IMR-90 (cell line): ENCODE results near the gene CCNQ. TPM values are rescaled to one million over a fixed set of nuclear protein-coding genes. Genes with fewer than 3 reads are reported as not detected.

Experiments used
- ATAC-seq: fragments of 200-7000 bp; cut with Tn5 transposase; 2 replicates; pipeline ENCODE4 v1.9.1; 2020; ENCODE audit warnings: low read depth, mild to moderate bottlenecking, moderate library complexity
- BruUV-seq: library from RNA; stranded (reverse); fragments of 400-500 nt; replicated peaks from 2 replicates; lab custom pipeline; 2021; lab: Mats Ljungman, UMichigan
- CTCF ChIA-PET: fragments of 300-600 bp; formaldehyde crosslinking; extraction: SDS; loops from one replicate; lab custom pipeline; 2021; ENCODE audit warnings: antibody characterized with exemption; lab: Yijun Ruan, JAX
- POLR2A ChIA-PET: fragments of 300-600 bp; sonication (Branson Sonifier 250); formaldehyde crosslinking; loops from one replicate; lab custom pipeline; 2022; ENCODE audit warnings: antibody characterized with exemption; ENCODE audit not compliant: unreplicated experiment; lab: Charles Lee
- DNase-seq: peaks from one replicate; pipeline ENCODE4 v3.0.0; 2013
- H2AFZ ChIP-seq: replicated peaks from 2 replicates; pipeline ENCODE3; 2013; ENCODE audit warnings: low read length, mild to moderate bottlenecking; ENCODE audit not compliant: poor library complexity
- H2AK5ac ChIP-seq: 2 replicates; pipeline ENCODE4 v1.6.1; 2013; ENCODE audit warnings: low read depth, low read length, inconsistent platforms
- H2AK9ac ChIP-seq: replicated peaks from 2 replicates; pipeline ENCODE3; 2013; ENCODE audit warnings: mild to moderate bottlenecking, low read depth, low read length, moderate library complexity; ENCODE audit not compliant: poor library complexity
- H2BK120ac ChIP-seq: 2 replicates; pipeline ENCODE4 v1.6.1; 2013; ENCODE audit warnings: low read depth, low read length, inconsistent platforms
- H2BK15ac ChIP-seq: 3 replicates; pipeline ENCODE4 v1.6.1; 2013; ENCODE audit warnings: low read depth, low read length, inconsistent platforms
- H2BK20ac ChIP-seq: 2 replicates; pipeline ENCODE4 v1.6.1; 2013; ENCODE audit warnings: low read depth, mild to moderate bottlenecking, inconsistent platforms, low read length, moderate library complexity
- H2BK5ac ChIP-seq: 2 replicates; pipeline ENCODE4 v1.6.1; 2013; ENCODE audit warnings: mild to moderate bottlenecking, low read depth, low read length, inconsistent platforms; ENCODE audit not compliant: poor library complexity, severe bottlenecking
- H3K14ac ChIP-seq: replicated peaks from 2 replicates; pipeline ENCODE4 v1.6.1; 2013; ENCODE audit warnings: low read depth, low read length, inconsistent platforms
- H3K18ac ChIP-seq: 2 replicates; pipeline ENCODE4 v1.6.1; 2013; ENCODE audit warnings: low read depth, low read length, control low read depth
- H3K23ac ChIP-seq: 2 replicates; pipeline ENCODE4 v1.6.1; 2013; ENCODE audit warnings: low read depth, low read length, inconsistent platforms
- H3K27ac ChIP-seq: 2 replicates; pipeline ENCODE4 v1.5.1; 2013; ENCODE audit warnings: mild to moderate bottlenecking, control low read depth, low read length; ENCODE audit not compliant: insufficient read depth
- H3K27me3 ChIP-seq: 2 replicates; pipeline ENCODE4 v1.6.1; 2013; ENCODE audit warnings: low read length; ENCODE audit not compliant: control insufficient read depth, insufficient read depth
- H3K36me3 ChIP-seq: 2 replicates; pipeline ENCODE4 v1.6.1; 2013; ENCODE audit warnings: low read length, mixed read lengths; ENCODE audit not compliant: control insufficient read depth, insufficient read depth
- H3K4ac ChIP-seq: 2 replicates; pipeline ENCODE4 v1.6.1; 2013; ENCODE audit warnings: low read depth, low read length, inconsistent platforms
- H3K4me1 ChIP-seq: 2 replicates; pipeline ENCODE4 v1.6.1; 2013; ENCODE audit warnings: low read length, mixed read lengths; ENCODE audit not compliant: control insufficient read depth, insufficient read depth
- H3K4me2 ChIP-seq: 2 replicates; pipeline ENCODE4 v1.6.1; 2013; ENCODE audit warnings: low read depth, mild to moderate bottlenecking, control low read depth, low read length, moderate library complexity
- H3K4me3 ChIP-seq: 2 replicates; pipeline ENCODE4 v1.5.1; 2013; ENCODE audit warnings: low read depth, mild to moderate bottlenecking, control low read depth, low read length, moderate library complexity; ENCODE audit not compliant: insufficient read depth
- H3K56ac ChIP-seq: 2 replicates; pipeline ENCODE4 v1.6.1; 2013; ENCODE audit warnings: low read length, inconsistent platforms; ENCODE audit not compliant: insufficient read depth; ENCODE audit errors: extremely low read depth
- H3K79me1 ChIP-seq, 2 experiments: 2 replicates each; pipeline ENCODE4 v1.6.1; 2013; ENCODE audit warnings: low read length in 2 of 2, inconsistent platforms in 1 of 2, low read depth in 1 of 2
- H3K9ac ChIP-seq: 2 replicates; pipeline ENCODE4 v1.6.1; 2013; ENCODE audit warnings: low read depth, low read length, control low read depth
- H3K9me1 ChIP-seq: 2 replicates; pipeline ENCODE4 v1.6.1; 2013; ENCODE audit warnings: low read length, inconsistent platforms; ENCODE audit not compliant: insufficient read depth
- H3K9me3 ChIP-seq: 2 replicates; pipeline ENCODE4 v1.6.1; 2013; ENCODE audit warnings: low read length; ENCODE audit not compliant: control insufficient read depth, insufficient read depth
- H4K20me1 ChIP-seq: 2 replicates; pipeline ENCODE4 v1.6.1; 2013; ENCODE audit warnings: low read length, inconsistent platforms; ENCODE audit not compliant: insufficient read depth
- H4K5ac ChIP-seq: 2 replicates; pipeline ENCODE4 v1.6.1; 2013; ENCODE audit warnings: mild to moderate bottlenecking, low read depth, low read length, control low read depth
- H4K8ac ChIP-seq, 2 experiments: 2 replicates each; pipeline ENCODE4 v1.6.1; 2013; ENCODE audit warnings: low read depth in 2 of 2, low read length in 2 of 2, control low read depth in 1 of 2, inconsistent platforms in 1 of 2
- H4K91ac ChIP-seq: 2 replicates; pipeline ENCODE4 v1.6.1; 2013; ENCODE audit warnings: low read depth, low read length, inconsistent platforms; ENCODE audit not compliant: insufficient read depth
- BHLHE40 ChIP-seq: fragments of 150-350 bp; IDR thresholded peaks from 2 replicates; pipeline ENCODE4 v1.6.1; 2016; ENCODE audit warnings: mild to moderate bottlenecking, low read depth, low read length
- FOS ChIP-seq: fragments of 150-350 bp; IDR thresholded peaks from 2 replicates; pipeline ENCODE4 v1.6.1; 2016; ENCODE audit warnings: low read depth, low read length
- NFE2L2 ChIP-seq: fragments of 150-350 bp; IDR thresholded peaks from 2 replicates; pipeline ENCODE4 v1.6.1; 2016; ENCODE audit warnings: low read depth, mild to moderate bottlenecking, low read length
- POLR2A ChIP-seq: IDR thresholded peaks from 2 replicates; pipeline ENCODE4 v1.6.1; 2012; ENCODE audit warnings: mild to moderate bottlenecking, low read depth, low read length
- RCOR1 ChIP-seq: IDR thresholded peaks from 2 replicates; pipeline ENCODE4 v1.6.1; 2012; ENCODE audit warnings: mild to moderate bottlenecking, low read length, improper control_type of control experiment; ENCODE audit not compliant: insufficient replicate concordance
- RFX5 ChIP-seq: IDR thresholded peaks from 2 replicates; pipeline ENCODE4 v1.8.0; 2012; ENCODE audit warnings: low read depth, mild to moderate bottlenecking, low read length, moderate library complexity
- SMC3 ChIP-seq: fragments of 150-350 bp; IDR thresholded peaks from 2 replicates; pipeline ENCODE4 v1.6.1; 2016; ENCODE audit warnings: low read depth, mild to moderate bottlenecking, antibody characterized with exemption, low read length, moderate library complexity
- WGBS, 2 experiments: methylation state at CpG; one replicate each; pipeline versions ENCODE4 v1.1.5 to v1.1.7; 2013; ENCODE audit warnings: missing lambda C conversion rate in 2 of 2; ENCODE audit not compliant: insufficient read length in 1 of 2; ENCODE audit errors: extremely low coverage in 2 of 2; 5-methylcytosine and 5-hydroxymethylcytosine counted together
- dilution Hi-C: fragments of 300-500 bp; cut with HindIII; formaldehyde crosslinking; loops from one replicate; pipeline ENCODE4 v1.14.3; 2018; ENCODE audit warnings: low sequenced_read_pairs; ENCODE audit not compliant: unreplicated experiment
- in situ Hi-C: fragments of 300-500 bp; cut with MboI; formaldehyde crosslinking; loops from 3 replicates; pipeline ENCODE4 v1.14.3; 2019; ENCODE audit warnings: low sequenced_read_pairs, inconsistent platforms, mixed read lengths
- intact Hi-C: fragments of 100-400 bp; cut with micrococcal nuclease; formaldehyde crosslinking; loops from 2 replicates; pipeline ENCODE4 v1.10.0; 2022
- polyA plus RNA-seq, 3 experiments: library from polyadenylated mRNA; depleted of rRNA; stranded (reverse); fragments of >200 nt; gene quantifications; 2 replicates each; pipeline ENCODE4 v1.2.3, GENCODE V29; 2012; ENCODE audit warnings: low replicate concordance in 1 of 3
- total RNA-seq: library from RNA; depleted of rRNA; stranded (reverse); fragments of >200 nt; gene quantifications from 2 replicates; pipeline ENCODE4 v1.2.3, GENCODE V29; 2012
- TF ChIP-seq, protein P1 (sequence below): fragments of 150-350 bp; IDR thresholded peaks from 2 replicates; pipeline ENCODE4 v1.6.1; 2017; ENCODE audit warnings: mild to moderate bottlenecking, antibody characterized with exemption, low read length, low read depth
- TF ChIP-seq, protein P2 (sequence below): conservative IDR thresholded peaks from 2 replicates; pipeline ENCODE4 v1.5.1; 2012; ENCODE audit warnings: mild to moderate bottlenecking, low read depth, low read length, improper control_type of control experiment

CCNQ gene
- total and polyA plus RNA-seq, 2 of the 4 experiments (the other 2 are of a cell fraction): 27.6 to 35.2 TPM

DNA sequence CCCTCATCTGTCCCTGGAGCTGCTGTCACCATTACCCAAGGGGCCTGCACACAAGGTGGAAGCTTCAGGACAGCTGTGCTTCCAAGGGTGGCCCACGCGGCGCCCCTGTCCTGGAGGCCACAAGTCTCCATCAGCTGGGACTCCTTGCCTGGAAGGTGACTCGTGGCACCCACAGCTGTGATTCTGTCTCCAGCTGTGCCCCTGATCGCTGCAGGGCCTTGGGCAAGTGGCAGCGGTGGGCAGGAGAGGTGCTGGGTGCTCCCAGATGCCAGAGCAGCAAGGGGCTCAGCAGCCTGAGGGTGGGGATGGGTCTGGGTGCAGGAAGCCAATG is 39.1 kb upstream of the CCNQ start:
- dilution Hi-C loops (no loop called here), intact Hi-C loops (no loop called here), in situ Hi-C loops (no loop called here)
- Histone ChIP-seq H3K79me1 (no peaks in the 10 kb centered on the region), H2AFZ (no peak overlapping the region), H3K4ac (no peak overlapping the region), H3K9me3 (peaks cover 4% of the 10 kb centered on the region; the same call in 1 of the 2 replicates), H3K56ac (no peak overlapping the region), H4K8ac (no peak overlapping the region), H3K4me1 (no peaks in the 10 kb centered on the region), H3K4me3 (no peak overlapping the region), H2AK9ac (no peak overlapping the region), H2BK120ac (no peak overlapping the region), H3K14ac (no peak overlapping the region), H3K27ac (no peak overlapping the region), H2AK5ac (no peak overlapping the region), H4K5ac (no peak overlapping the region), H2BK5ac (no peak overlapping the region), H2BK20ac (no peak overlapping the region), H3K9ac (no peak overlapping the region), H2BK15ac (no peak overlapping the region), H3K4me2 (no peak overlapping the region), H3K36me3 (no peaks in the 10 kb centered on the region), H3K18ac (no peak overlapping the region), H3K23ac (no peak overlapping the region), H4K91ac (no peak overlapping the region), H4K20me1 (no peaks in the 10 kb centered on the region), H3K27me3 (peaks cover 33% of the 10 kb centered on the region), H3K9me1 (no peaks in the 10 kb centered on the region)
- DNase-seq (no peak), ATAC-seq (no peak)
- TF ChIP-seq RFX5 (no peak), BHLHE40 (no peak), SMC3 (no peak), NFE2L2 (no peak), RCOR1 (no peak), POLR2A (no peak), FOS (no peak)
- TF ChIP-seq, protein P1, sequence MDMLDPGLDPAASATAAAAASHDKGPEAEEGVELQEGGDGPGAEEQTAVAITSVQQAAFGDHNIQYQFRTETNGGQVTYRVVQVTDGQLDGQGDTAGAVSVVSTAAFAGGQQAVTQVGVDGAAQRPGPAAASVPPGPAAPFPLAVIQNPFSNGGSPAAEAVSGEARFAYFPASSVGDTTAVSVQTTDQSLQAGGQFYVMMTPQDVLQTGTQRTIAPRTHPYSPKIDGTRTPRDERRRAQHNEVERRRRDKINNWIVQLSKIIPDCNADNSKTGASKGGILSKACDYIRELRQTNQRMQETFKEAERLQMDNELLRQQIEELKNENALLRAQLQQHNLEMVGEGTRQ: no peak
- TF ChIP-seq, protein P2, sequence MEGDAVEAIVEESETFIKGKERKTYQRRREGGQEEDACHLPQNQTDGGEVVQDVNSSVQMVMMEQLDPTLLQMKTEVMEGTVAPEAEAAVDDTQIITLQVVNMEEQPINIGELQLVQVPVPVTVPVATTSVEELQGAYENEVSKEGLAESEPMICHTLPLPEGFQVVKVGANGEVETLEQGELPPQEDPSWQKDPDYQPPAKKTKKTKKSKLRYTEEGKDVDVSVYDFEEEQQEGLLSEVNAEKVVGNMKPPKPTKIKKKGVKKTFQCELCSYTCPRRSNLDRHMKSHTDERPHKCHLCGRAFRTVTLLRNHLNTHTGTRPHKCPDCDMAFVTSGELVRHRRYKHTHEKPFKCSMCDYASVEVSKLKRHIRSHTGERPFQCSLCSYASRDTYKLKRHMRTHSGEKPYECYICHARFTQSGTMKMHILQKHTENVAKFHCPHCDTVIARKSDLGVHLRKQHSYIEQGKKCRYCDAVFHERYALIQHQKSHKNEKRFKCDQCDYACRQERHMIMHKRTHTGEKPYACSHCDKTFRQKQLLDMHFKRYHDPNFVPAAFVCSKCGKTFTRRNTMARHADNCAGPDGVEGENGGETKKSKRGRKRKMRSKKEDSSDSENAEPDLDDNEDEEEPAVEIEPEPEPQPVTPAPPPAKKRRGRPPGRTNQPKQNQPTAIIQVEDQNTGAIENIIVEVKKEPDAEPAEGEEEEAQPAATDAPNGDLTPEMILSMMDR: no peak
- WGBS, 2 experiments: 100% methylated on average over 3 of the region's 6 CpGs; no CpG with 5 or more reads in 1 of the 2 experiments
- no TSS peak for BruUV-seq
- CTCF ChIA-PET: no interaction called here
- POLR2A ChIA-PET: no interaction called here
